Neural cell (in vitro differentiated cells): Measurements from ENCODE around the gene AP1S1. TPM values are rescaled to one million over a fixed set of nuclear protein-coding genes. Genes with fewer than 3 reads are reported as not detected.
A peak's percentile ranks its signal among the peaks of the same experiment; 100 is the strongest.

Source experiments
- H2AFZ ChIP-seq: fragments of 200-600, 300-800 bp; sonication (generic), shearing (Covaris generic); 2 replicates; pipeline ENCODE4 v1.6.0; 2014; ENCODE audit warnings: low read depth, mild to moderate bottlenecking, antibody characterized with exemption, low read length, moderate library complexity
- H3F3A ChIP-seq: fragments of 200-600 bp; shearing (Covaris generic); 2 replicates; pipeline ENCODE4 v1.6.1; 2016; ENCODE audit warnings: mild to moderate bottlenecking, moderate library complexity, mixed read lengths, antibody characterized with exemption, low read length; ENCODE audit not compliant: insufficient read depth, poor library complexity, severe bottlenecking
- H3K27ac ChIP-seq: fragments of 200-600, 300-800 bp; sonication (generic), shearing (Covaris generic); 2 replicates; pipeline ENCODE4 v1.5.1; 2014; ENCODE audit warnings: mild to moderate bottlenecking, low read length, moderate library complexity
- H3K27me3 ChIP-seq: fragments of 300-800, 200-600 bp; sonication (generic), shearing (Covaris generic); 2 replicates; pipeline ENCODE4 v1.6.0; 2014; ENCODE audit warnings: mild to moderate bottlenecking, low read depth, low read length, moderate library complexity; ENCODE audit not compliant: insufficient read depth
- H3K36me3 ChIP-seq: fragments of 300-800, 200-600 bp; sonication (generic), shearing (Covaris generic); 2 replicates; pipeline ENCODE4 v1.5.1; 2014; ENCODE audit warnings: mild to moderate bottlenecking, antibody characterized with exemption, low read length, moderate library complexity; ENCODE audit not compliant: insufficient read depth
- H3K4me2 ChIP-seq: fragments of 300-800, 200-600 bp; sonication (generic), shearing (Covaris generic); 2 replicates; pipeline ENCODE4 v1.6.0; 2014; ENCODE audit warnings: mild to moderate bottlenecking, low read length
- H3K4me3 ChIP-seq: fragments of 300-800, 200-600 bp; sonication (generic), shearing (Covaris generic); 2 replicates; pipeline ENCODE4 v1.5.1; 2014; ENCODE audit warnings: mild to moderate bottlenecking, low read length, moderate library complexity
- H3K79me2 ChIP-seq: fragments of 200-600 bp; shearing (Covaris generic); replicated peaks from 2 replicates; pipeline ENCODE4 v1.6.0; 2014; ENCODE audit warnings: mild to moderate bottlenecking, low read length, moderate library complexity; ENCODE audit not compliant: insufficient read depth
- H3K9ac ChIP-seq: fragments of 300-800, 200-600 bp; sonication (generic), shearing (Covaris generic); 2 replicates; pipeline ENCODE4 v1.6.1; 2016; ENCODE audit warnings: mild to moderate bottlenecking, low read length, mixed read lengths
- H3K9me2 ChIP-seq: fragments of 200-600 bp; shearing (Covaris generic); 2 replicates; pipeline ENCODE4 v1.6.1; 2016; ENCODE audit warnings: mild to moderate bottlenecking, low read length, mixed read lengths; ENCODE audit not compliant: insufficient read depth
- H3K9me3 ChIP-seq: fragments of 200-600, 300-800 bp; sonication (generic), shearing (Covaris generic); 2 replicates; pipeline ENCODE4 v1.6.1; 2016; ENCODE audit warnings: mild to moderate bottlenecking, mixed run types, low read length, moderate library complexity, mixed read lengths
- H4K20me1 ChIP-seq: fragments of 200-600 bp; shearing (Covaris generic); 2 replicates; pipeline ENCODE4 v1.6.1; 2016; ENCODE audit warnings: mild to moderate bottlenecking, mixed run types; ENCODE audit not compliant: insufficient read depth
- CTCF ChIP-seq: fragments of 450-650 bp; IDR thresholded peaks from 2 replicates; pipeline ENCODE4 v1.5.1; 2014; ENCODE audit warnings: antibody characterized with exemption, mild to moderate bottlenecking, moderate library complexity; ENCODE audit not compliant: poor library complexity, severe bottlenecking
- EP300 ChIP-seq: fragments of 450-650 bp; conservative IDR thresholded peaks from 2 replicates; pipeline ENCODE4 v1.6.1; 2014; ENCODE audit warnings: antibody characterized with exemption, mild to moderate bottlenecking, moderate library complexity; ENCODE audit not compliant: poor library complexity, severe bottlenecking
- EZH2 ChIP-seq: fragments of 200-600, 300-800 bp; shearing (Covaris generic), sonication (generic); IDR thresholded peaks from 2 replicates; pipeline ENCODE4 v1.6.1; 2014; ENCODE audit warnings: antibody characterized with exemption, low read length, borderline replicate concordance, mild to moderate bottlenecking; ENCODE audit not compliant: insufficient read depth, poor library complexity, severe bottlenecking
- MXI1 ChIP-seq: fragments of 450-650 bp; conservative IDR thresholded peaks from 2 replicates; pipeline ENCODE4 v1.6.1; 2014; ENCODE audit warnings: antibody characterized with exemption, mild to moderate bottlenecking; ENCODE audit not compliant: poor library complexity, severe bottlenecking
- POLR2AphosphoS5 ChIP-seq: IDR thresholded peaks from 2 replicates; pipeline ENCODE4 v1.6.1; 2012
- RAD21 ChIP-seq: fragments of 450-650 bp; conservative IDR thresholded peaks from 2 replicates; pipeline ENCODE4 v1.6.1; 2014; ENCODE audit warnings: antibody characterized with exemption, mild to moderate bottlenecking, moderate library complexity
- REST ChIP-seq: IDR thresholded peaks from 2 replicates; pipeline ENCODE4 v1.6.1; 2012; ENCODE audit warnings: borderline replicate concordance
- SMC3 ChIP-seq: fragments of 450-650 bp; conservative IDR thresholded peaks from 2 replicates; pipeline ENCODE4 v1.6.1; 2014; ENCODE audit warnings: antibody characterized with exemption, mild to moderate bottlenecking, moderate library complexity; ENCODE audit not compliant: poor library complexity
- TAF1 ChIP-seq: IDR thresholded peaks from 2 replicates; pipeline ENCODE4 v1.6.1; 2012; ENCODE audit warnings: low read depth
- polyA plus RNA-seq: library from polyadenylated mRNA; depleted of rRNA; stranded (reverse); fragments of >200 nt; gene quantifications from 2 replicates; pipeline ENCODE4 v1.2.3, GENCODE V29; 2014

The AP1S1 gene
- polyA plus RNA-seq, 1 donor from 2014 or later, result 344 TPM

GRCh38 chr7:101137651-101138212 lies 16.5 kb upstream of the AP1S1 start:
- no peaks in the 10 kb centered on the region for H3K27me3 ChIP-seq
- no peak for TF ChIP-seq EP300
- TF ChIP-seq POLR2AphosphoS5, result no peak
- TF ChIP-seq EZH2, result no peak
- TF ChIP-seq RAD21, result no peak
- TF ChIP-seq SMC3, result no peak
- TF ChIP-seq MXI1, result no peak
- H4K20me1 ChIP-seq, result no peaks in the 10 kb centered on the region
- no peak overlapping the region for H3K4me2 ChIP-seq
- no peak overlapping the region for H3K27ac ChIP-seq
- H3K9me3 ChIP-seq, result no peaks in the 10 kb centered on the region
- no peaks in the 10 kb centered on the region for H3K9me2 ChIP-seq
- H2AFZ ChIP-seq, result no peak overlapping the region
- H3K79me2 ChIP-seq, result no peaks in the 10 kb centered on the region
- no peaks in the 10 kb centered on the region for H3K36me3 ChIP-seq
- no peak overlapping the region for H3K4me3 ChIP-seq
- no peak overlapping the region for H3K9ac ChIP-seq
- no peaks in the 10 kb centered on the region for H3F3A ChIP-seq

GRCh38 chr7:101138213-101138870 lies 15.9 kb upstream of the AP1S1 start:
- Histone ChIP-seq H3K9me3 (no peaks in the 10 kb centered on the region), H3K27me3 (no peaks in the 10 kb centered on the region), H3K4me2 (no peak overlapping the region), H3K27ac (no peak overlapping the region), H3F3A (no peaks in the 10 kb centered on the region), H3K79me2 (no peaks in the 10 kb centered on the region), H3K4me3 (no peak overlapping the region), H4K20me1 (no peaks in the 10 kb centered on the region), H3K9me2 (no peaks in the 10 kb centered on the region), H3K36me3 (no peaks in the 10 kb centered on the region), H3K9ac (no peak overlapping the region), H2AFZ (no peak overlapping the region)
- TF ChIP-seq TAF1 (no peak), MXI1 (no peak), RAD21 (peak; percentile 33), SMC3 (peak; percentile 41), CTCF (peak; percentile 48), POLR2AphosphoS5 (no peak), EZH2 (no peak), REST (no peak), EP300 (no peak)
